HG03064 (cell line): ENCODE data around the gene TEX10.
"Not testable (repeated sequence)": the region's sequence is repeated elsewhere in the genome, so short reads cannot be mapped to it uniquely, and the experiment has no call there.

Experiments
- ATAC-seq: cut with Tn5 transposase; IDR thresholded peaks from one replicate; pipeline ENCODE4 v1.9.1; 2021; ENCODE audit warnings: low read depth; ENCODE audit not compliant: unreplicated experiment

Gene TEX10

DNA sequence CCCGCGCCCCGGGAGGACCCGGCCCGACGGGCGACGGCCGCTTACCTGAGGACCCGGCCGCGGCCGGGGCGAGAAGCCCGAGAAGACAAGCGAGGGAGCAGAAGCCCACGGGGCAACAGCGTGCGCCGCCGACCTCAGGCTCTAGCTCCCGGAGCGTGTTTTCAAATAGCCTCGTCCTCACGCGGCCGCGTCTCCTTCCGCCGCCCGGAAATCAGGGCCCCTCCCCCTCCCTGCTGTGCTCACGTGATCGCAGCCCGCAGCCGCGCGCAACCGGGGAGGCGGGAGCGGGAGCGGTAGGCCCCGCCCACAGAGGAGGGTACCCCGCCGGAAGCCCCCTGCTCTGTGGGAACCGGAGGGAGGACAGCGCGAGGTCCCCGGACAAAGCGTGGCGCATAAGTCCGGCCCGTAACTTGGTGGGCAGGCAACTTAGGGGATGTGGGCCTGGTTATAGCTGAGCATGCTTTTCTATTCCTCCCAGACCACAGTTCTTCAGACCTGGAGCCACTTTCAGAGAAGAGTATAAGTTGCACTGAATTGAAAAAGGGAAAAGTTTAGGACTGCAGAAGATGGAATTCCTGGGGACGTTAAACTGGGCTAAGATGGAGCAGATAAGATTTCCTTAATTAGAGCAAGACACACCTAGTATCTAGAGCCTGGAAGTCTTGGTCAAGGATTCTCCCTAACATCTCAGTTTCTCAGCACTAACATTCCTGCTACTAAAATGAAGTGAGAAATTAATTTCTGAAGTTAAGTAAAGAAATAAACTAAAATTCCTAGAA lies at the start of gene TEX10:
TEX10 (minus strand) TSS at position 216 of the 779 bp plus-strand sequence. CDS start 3,579 bp downstream, outside the sequence.
- ATAC-seq = peak; percentile 82

DNA sequence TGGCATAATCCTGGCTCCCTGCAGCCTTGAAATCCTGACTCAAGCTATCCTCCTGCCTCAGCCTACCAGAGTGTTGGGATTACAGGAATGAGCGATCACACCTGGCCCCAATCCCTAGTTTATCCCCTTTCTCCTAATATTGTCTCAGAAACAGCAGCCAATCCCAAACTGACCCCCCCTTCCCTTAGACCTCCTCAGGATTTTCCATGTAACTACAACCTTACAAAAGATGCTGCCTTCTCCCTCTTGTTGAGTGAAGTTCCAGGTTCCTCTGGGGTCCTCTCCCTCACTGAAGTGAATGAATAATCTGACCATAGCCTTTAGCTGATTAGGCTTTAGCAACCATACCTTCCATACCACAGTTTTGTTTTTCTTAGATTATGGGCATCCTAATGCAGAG lies 48.3 kb upstream of the TEX10 start:
- ATAC-seq = no peak

DNA sequence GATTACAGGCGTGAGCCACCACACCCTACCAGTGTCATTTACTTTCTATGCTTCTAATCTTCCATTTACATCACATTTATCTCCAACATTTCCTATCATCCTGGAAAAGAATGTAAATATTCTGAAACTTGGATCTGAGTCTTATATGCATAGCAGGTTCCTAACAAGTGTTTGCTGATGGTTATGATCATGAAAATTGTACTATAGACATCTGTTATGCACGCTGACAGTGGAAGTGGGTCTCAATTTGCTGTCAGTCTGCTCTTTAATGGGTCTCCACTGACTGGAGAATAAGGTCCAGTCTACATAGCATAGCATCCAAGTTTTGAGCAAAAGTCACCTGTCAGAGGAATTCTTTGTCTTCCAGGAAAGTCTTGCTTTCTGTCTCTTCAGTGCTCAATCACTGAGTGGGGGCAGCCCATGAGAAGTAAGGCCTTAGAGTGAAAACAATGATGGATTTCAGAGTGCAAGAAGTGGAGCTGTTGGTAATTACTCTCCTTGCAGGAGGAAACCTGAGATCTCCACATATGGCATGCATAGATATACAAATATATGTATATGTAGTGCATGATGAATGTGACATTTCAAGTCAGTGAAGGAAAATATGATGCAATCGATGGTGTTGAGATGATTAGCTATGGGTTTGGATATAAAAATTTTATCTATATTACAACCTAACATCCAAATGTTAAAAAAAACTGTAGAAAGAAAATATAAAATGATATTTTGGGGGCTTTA lies 45.0 kb upstream of the TEX10 start:
- no peak for ATAC-seq

DNA sequence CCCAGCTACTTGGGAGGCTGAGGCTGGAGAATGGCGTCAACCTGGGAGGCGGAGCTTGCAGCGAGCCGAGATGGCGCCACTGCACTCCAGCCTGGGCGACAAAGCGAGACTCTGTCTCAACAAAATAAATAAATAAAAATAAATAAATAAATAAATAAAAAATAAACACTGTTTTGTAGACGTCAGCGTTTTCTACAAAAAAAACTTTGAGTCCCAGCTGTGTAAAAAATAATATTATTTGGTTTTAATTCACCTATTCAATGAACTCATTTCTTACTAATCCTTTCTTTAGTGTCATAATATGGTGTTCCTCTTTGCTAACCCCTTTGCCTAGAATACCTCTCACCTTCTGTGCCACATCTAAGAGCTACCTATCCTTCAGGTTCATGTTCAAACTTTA lies 44.0 kb upstream of the TEX10 start:
- no peak for ATAC-seq

DNA sequence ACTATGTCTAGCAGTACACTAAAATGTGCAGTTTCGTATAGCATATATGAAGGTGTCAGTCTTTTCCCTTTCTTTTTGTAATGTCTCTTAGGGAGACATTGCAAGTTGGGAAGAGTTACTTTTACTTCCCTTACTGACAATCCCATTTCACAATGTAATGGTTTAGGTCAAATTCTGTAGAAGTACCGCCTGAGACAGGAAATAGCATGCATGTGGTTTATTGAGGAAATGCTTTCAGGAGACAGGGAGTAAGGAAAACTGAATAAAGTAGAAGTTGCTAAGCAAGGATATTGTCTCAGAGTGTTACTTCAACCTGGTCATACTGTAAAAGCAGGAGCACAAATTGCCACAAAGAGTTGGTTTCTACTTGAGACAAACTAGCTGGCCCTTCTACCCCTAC lies 42.1 kb upstream of the TEX10 start:
- ATAC-seq = no peak

DNA sequence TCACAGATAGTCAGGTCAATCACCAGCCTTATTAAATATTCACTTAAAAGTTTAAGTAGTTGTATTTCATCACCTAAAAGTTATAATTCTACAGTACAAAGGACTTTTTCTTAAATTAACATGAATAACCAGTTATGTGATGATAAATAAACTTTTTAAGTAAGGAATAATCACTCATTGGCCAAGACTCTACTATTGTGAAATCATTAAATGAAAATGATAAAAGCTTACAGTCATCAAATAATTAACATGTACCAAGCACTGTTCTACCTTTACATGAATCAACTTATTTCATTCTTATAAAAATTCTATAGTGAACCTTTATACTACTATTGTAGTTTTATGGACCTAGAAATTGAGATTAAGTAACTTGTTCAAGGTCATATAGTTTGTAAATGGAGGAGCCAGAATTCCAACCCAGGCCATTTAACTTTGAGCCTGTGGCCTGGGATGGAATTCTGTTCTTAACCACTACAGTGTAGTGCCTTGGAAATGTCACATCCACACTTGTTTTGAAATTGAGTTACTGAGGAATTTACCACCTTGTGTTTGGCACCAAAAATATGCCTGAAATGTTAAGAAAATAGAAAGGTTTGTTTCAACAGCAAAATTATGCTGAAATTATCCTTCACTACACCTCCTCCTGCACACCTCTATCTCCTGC lies 41.4 kb upstream of the TEX10 start:
- no peak for ATAC-seq

DNA sequence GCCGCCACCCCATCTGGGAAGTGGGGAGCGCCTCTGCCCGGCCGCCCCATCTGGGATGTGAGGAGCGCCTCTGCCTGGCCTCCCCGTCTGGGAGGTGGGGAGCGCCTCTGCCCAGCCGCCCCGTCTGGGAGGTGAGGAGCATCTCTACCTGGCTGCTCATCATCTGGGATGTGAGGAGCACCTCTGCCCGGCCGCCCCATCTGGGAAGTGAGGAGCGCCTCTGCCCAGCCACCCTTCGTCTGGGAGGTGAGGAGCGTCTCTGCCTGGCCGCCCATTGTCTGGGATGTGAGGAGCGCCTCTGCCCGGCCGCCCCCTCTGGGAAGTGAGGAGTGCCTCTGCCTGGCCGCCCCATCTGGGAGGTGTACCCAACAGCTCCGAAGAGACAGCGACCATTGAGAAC lies 40.2 kb upstream of the TEX10 start:
- not testable (repeated sequence) for ATAC-seq

DNA sequence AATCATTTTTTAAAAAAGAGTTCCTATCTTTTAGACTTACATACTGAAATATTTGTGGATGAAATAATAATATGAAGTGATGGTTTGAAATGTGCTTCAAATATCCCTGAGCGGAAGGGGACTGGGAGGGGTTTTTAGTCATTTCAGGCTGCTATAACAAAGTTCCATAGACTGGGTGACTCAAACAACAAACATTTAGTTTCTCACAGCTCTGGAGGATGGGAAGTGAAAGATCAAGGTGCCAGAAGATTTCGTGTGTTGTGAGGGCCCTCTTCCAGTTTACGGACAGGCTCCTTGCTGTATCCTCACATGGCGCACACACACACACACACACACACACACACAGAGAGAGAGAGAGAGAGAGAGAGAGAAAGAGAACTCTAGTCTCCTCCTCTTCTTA lies 27.1 kb upstream of the TEX10 start:
- no peak for ATAC-seq

DNA sequence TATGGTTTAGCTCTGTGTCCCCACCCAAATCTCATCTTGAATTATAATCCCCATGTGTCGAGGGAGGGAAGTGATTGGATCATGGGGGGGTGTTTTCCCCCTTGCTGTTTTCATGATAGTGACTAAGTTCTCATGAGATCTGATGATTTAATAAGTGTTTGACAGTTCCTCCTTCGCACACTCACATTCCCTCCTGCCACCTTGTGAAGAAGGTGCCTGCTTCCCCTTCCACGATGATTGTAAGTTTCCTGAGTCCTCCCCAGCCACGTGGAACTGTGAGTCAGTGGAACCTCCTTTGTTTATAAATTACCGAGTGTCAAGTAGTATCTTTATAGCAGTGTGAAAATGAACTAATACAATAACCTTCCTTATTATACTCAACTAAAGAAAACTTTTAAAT lies 24.3 kb upstream of the TEX10 start:
- ATAC-seq = no peak

DNA sequence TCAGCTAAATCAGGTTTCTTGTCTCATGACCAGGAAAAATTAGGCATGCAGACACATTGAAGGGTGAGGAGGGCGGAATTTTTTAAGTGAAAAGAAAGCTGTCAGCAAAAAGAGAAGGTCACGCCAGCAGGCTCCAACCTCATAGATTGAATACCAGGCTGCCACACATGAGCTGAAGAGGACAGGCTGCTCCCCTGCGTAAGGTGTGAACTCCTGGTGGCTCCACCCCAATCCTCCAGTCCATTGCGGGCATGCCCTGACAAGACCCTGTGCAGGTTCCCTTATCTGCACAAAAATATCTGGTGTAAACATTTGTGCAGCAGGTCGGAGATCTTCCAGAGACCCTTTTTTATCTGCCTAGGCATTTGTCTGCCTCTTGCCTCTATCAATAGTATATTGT lies 22.9 kb upstream of the TEX10 start:
- ATAC-seq = no peak

DNA sequence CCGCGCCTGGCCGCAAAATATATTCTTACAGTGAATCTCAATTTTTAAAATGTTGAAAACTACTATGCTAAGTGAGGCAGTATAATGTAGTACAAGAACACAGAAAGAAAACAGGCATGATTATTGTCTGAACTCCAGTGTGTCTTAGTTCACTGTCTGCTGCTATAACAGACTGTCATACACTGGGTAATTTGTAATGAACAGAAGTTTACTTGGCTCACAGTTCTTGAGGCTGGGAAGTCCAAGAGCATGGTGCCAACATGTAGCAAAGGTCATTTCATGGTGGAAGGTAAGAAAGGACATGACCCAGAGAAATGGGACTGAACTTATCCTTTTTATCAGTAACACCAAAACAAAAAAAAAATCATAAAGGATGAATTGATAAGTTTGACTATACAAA lies 19.9 kb upstream of the TEX10 start:
- no peak for ATAC-seq

DNA sequence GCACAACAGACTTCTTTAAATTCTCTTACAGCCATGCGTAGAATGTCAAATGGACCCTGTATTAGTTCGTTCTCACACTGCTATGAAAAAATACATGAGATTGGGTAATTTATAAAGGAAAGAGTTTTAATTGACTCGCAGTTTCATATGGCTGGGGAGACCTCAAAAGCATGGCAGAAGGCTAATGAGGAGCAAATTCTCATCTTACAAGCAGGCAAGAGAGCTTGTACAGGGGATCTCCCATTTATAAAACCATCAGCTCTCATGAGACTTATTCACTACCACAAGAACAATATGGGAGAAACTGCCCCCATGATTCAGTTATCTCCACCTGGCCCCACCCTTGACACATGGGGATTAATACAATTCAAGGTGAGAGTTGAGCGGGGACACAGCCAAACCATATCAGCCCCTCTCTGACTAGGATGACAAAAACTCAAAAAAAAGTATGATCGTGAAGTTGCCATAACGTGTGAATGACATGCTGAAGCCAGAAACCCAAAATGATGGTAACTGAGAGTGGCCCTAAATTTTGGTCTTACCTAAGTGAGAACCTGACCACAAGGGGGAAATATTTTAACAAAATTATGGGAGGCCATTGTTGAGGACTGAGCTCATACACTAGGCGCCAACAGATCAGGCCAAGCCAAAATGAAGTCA lies 17.5 kb upstream of the TEX10 start:
- no peak for ATAC-seq

DNA sequence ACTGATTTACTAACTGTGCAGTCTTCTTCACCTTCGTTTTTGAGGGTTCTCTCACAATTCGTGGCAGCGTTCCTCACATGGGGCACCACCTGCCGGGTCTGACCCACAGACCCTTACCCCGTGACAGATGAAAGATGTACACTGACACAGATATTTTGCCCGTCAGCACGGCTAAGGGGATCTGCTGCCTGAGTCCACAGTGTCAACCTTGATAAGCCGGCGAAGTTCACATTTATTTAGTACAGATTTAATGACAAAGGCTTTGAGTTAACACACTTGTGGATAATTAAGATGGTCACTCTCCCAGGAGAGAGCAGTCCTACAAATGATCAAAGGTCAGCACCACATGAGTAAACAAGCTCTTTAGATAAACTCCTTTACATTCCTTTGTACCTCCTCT lies 15.9 kb upstream of the TEX10 start:
- ATAC-seq = no peak

DNA sequence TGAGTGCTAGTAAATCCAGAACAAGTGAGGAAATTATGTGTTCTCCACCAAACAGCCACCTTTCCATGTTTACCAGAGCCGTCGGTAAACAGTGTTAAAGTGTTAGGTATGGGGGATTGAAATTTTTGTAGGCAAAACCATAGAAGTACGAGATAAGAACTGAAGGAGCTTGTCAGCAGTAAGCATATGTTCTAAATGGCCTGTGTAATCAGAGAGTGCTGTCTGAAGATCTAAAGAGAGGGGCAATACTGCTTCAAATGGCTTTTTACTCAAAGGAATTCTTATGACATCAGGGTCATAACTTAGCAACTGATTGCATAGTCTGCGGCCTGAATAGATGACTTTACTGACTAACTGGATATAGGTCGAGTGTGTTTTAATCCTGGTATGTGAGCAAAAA lies 13.4 kb upstream of the TEX10 start:
- ATAC-seq = no peak

DNA sequence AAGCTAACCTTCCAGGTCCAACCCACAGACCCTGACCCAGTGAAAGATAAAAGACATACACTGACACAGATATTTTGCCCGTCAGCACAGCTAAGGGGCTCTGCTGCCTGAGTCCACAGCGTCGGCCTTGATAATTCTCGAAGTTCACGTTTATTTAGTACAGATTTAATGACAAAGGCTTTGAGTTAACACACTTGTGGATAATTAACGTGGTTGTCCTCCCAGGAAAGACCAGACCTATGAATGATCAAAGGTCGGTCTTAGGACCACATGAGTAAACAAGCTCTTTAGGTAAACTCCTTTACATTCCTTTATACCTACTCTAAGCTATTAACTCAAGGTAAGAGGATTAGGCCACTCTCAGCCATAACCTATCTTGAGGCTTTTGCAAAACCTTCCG lies 11.3 kb upstream of the TEX10 start:
- no peak for ATAC-seq

DNA sequence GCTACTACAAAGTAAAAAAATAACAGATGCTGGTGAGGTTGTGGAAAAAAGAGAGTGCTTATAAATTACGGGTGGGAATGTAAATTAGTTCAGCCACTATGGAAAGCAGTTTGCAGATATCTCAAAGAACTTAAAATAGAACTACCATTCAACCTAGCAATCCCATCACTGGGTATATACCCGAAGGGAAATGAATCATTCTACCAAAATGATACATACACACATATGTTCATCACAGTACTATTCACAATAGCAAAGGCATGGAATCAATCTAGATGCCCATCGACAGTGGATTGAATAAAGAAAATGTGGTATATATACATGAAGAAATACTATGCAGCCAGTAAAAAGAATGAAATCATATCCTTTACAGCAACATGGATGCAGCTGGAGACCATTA lies 6.3 kb upstream of the TEX10 start:
- no peak for ATAC-seq

DNA sequence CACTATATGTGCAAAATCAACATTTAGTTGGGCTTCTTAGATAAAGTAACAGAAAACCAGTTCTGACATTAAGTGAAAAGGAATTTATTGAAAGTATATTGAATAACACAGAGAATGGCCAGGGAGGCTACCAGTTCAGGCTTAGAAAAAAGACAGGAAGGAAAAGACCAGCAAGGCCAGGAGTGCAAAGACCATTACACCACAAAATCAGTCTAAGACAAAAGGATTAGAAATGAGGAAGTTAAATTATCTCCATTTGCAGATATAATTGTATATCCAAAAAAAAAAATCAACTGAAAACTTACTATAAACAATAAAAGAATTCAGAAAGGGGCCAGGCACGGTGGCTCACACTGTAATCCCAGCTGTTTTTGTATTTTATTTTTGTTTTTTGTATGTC lies 4.8 kb upstream of the TEX10 start:
- ATAC-seq = no peak

DNA sequence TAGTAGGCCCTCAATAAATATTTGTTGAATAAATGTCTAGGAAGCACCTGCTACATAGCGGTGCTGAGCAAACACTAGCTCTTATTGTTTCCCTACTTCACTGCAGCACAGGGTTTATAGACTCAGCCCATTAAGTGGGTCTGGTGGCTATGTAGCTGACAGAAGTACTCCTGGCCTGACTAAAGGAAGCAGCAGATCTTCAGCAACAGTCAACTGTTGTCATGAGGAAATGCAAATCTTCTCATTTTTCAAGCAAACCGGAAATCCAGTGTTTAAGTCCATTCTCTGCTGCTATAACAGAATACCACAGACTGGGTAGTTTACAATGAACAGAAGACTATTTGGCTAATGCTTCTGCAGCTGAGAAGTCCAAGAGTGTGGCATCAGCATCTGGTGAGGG lies 2.8 kb upstream of the TEX10 start:
- no peak for ATAC-seq

DNA sequence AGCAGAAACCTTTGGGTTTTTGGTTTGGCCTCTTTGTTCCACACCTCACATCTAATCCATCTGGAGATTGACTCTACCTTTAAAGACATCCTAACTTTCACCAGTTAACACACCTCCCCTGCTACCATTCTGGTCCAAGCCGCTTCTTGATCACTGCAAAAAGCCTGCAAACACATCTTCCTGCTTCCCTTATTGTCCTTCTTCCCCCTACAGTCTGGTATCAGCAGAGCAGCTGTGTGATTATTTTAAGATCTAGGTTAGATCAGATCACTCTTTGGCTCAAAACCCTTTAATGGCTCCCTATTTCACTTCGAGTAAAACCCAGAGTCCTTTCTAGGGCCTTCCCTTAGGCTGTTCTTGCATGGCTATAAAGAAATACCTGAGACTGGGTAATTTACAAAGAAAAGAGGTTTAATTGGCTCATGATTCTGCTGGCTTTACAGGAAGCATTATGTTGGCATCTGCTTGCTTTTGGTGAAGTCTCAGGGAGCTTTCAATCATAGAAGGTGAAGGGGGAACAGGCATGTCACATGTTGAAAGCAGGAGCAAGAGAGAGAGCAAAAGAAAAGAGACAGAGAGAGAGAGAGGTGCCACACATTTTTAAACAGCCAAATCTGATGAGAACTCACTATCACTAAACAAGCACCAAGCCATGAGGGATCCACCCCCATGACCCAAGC lies 1.5 kb upstream of the TEX10 start:
- ATAC-seq = no peak

DNA sequence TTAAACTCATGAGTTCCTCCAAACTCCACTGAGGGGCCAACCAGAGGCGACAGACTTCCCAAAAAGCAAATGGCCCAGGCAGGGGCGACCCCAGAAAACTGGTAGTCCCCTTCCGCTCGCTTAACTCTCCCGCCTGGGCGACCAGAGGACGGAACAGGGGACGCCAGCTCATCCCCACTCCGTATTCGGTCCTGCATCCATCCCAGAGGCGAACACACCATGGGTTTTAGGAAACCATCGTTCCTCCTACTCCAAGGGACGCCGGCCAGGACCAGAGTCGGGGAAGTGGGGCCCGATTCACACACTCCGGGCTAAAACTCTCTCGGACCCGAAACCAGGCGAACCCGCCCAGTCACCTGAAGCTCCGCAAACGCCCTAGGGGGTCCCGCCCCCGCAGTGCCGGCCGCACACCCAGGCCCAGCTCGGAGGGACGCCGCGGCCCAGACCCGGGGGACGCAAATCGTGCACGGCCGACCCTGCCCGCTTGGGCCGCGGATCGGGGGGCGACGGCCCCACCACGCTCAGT lies 478 bp downstream of the TEX10 start:
- peak; percentile 47 for ATAC-seq
